ENCODE measurements around the gene PA2G4. TPM values are rescaled to one million over a fixed set of nuclear protein-coding genes. Genes with fewer than 3 reads are reported as not detected.

The PA2G4 gene
- polyA plus RNA-seq, 3 donors = 75.9 to 138 (median 83.2) TPM

DNA sequence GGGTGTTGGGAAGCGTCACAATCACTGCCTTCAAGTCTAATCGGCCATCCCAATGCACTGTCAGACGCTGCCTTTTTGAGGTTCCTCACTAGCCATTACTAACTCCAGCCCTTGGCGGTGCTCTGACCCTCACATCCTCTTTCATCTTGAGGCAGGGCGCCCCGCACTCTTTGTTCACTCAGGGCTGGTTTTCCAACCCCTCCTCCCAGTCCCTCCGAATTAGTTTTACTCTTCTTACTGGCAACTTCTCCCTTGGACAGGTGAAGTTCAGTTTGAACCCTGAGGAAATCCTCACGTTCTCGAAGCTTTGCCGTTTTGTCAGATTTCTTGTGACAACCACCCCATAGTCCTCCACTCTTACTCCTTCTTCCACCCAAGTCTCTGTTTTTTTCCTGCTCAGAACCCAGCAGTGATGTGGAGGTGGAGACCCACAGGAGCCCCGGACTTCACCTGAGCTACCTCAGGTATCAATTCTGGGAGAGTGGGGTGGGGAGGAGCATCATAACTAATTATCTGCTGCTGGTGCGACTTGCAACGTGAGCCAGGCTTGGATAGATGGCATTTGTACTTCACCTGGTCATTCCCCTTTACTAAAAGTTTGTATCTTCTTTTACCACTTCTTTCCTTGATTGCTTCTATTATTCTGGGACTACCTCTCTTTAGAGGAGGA is 14.5 kb downstream of the PA2G4 start:
- WGBS, 3 donors = 4 to 11% (median 9%) methylated on average over 13 of the region's 13 CpGs
- peak overlapping the region; percentile 19 for H3K27ac ChIP-seq (ENCODE audit: low read depth, low read length)

DNA sequence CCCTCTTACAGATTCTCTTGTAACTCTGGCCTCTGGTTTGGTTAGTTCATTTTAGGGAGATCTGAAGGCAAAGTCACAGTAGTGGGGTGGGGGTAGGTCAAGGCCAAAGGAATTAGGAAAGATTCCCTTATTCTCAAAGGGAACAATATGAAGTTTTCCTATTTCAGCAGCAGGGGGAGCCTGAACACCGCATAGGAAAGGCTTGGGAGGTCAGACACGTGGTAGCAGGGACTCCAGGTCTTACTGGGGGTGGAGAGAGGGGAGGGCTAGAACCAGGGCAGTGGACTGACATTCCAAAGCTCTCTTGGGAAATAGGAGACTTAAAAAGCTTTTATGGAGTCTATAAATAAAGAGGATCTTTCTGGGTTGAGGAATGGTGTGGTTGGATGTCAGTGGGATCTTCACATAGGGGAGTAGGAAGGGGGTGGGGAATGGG is 15.0 kb downstream of the PA2G4 start:
- peak overlapping the region; percentile 19 for H3K27ac ChIP-seq (ENCODE audit: low read depth, low read length)
- WGBS, 3 donors = 0 to 2% (median 0%) methylated on average over 2 of the region's 2 CpGs

DNA sequence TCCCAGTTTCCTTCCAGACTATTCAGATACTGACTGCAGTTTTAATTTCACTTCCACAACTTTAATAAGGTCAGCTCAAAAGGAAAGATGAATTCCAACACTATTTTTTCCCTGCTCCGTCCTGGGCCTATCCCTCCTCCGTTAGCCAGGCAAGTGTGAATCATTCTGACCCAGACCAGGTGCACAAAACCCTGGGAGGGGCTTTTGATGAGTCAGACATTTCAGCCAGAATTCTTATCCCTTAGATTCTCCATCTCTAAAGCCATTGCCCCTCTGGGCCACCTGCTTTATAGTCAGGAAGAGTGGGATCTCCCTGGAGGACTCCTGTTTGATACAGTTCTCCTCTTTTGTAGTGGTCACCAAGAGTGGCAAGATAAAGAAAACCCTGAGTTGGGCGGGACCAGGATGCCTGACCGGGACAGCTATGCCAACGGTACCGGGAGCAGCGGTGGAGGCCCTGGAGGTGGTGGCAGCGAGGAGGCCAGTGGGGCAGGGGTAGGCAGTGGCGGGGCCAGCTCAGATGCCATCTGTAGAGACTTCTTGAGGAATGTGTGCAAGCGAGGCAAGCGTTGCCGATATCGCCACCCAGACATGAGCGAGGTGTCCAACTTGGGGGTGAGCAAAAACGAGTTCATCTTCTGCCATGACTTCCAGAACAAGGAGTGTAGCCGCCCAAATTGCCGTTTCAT is 15.9 kb downstream of the PA2G4 start:
- 84 to 91% (median 89%) methylated on average over 17 of the region's 17 CpGs for WGBS, 3 donors
- no peak overlapping the region for H3K27ac ChIP-seq (ENCODE audit: low read depth, low read length)

DNA sequence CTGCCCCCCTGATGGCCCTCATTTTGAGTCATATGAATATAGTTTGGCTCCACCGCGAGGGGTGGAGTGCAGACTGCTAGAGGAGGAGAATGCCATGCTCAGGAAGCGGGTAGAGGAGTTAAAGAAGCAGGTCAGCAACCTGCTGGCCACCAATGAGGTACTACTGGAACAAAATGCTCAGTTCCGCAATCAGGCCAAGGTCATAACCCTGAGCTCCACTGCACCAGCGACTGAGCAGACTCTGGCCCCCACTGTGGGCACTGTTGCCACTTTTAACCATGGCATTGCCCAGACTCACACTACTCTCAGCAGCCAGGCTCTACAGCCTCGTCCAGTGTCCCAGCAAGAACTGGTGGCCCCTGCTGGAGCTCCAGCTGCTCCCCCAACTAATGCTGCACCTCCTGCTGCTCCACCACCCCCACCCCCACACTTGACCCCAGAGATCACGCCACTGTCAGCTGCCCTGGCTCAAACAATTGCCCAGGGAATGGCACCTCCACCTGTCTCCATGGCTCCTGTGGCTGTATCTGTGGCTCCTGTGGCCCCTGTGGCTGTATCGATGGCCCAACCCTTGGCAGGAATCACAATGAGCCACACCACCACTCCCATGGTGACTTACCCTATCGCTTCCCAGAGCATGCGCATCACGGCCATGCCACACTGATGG is 17.0 kb downstream of the PA2G4 start:
- no peak overlapping the region for H3K27ac ChIP-seq (ENCODE audit: low read depth, low read length)
- WGBS, 3 donors = 77 to 92% (median 84%) methylated on average over 11 of the region's 11 CpGs

DNA sequence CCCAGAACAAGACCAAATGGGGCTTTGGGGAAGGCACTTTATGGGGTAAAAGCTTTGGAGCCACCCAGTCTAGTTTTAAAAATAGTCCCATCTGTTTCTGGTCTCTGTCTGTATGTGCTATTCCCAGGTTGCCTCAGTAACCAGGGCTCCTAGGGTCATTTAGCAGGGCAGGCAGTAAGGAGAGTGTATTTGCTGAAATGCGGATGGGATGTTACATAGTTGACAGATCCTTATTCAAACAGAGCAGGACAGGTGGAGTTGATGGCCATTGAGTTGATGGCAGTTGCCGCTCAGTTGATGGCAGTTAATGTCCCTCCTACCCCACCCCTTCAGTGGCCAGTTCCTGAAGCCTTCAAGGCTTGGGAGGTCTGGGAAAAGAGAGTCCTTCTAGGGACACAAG is 18.3 kb downstream of the PA2G4 start:
- H3K27ac ChIP-seq (ENCODE audit: low read depth, low read length) = no peak overlapping the region
- WGBS, 3 donors = 91 to 95% (median 93%) methylated on average over 2 of the region's 2 CpGs

DNA sequence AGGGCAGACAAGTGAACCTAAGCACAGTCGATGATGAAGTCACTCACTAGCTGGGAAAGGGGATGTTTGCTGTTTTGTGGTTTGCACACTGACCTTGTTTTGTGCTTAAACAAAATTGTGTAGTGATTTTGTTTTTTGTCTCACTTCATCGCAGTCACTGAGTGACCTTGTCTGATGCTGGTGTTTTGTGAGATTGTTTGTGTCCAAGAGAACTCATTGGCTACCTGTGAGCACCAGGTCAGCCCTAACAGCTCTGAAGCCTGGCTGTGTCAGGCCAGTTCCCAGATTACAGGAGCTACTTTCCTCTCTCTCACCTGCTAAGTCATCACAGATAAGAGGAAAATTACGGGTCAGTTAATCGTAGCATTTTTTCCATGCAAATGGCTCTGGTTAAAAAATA is 19.8 kb downstream of the PA2G4 start:
- WGBS, 3 donors = 39 to 88% (median 83%) methylated on average over 4 of the region's 4 CpGs
- no peak overlapping the region for H3K27ac ChIP-seq (ENCODE audit: low read depth, low read length)

DNA sequence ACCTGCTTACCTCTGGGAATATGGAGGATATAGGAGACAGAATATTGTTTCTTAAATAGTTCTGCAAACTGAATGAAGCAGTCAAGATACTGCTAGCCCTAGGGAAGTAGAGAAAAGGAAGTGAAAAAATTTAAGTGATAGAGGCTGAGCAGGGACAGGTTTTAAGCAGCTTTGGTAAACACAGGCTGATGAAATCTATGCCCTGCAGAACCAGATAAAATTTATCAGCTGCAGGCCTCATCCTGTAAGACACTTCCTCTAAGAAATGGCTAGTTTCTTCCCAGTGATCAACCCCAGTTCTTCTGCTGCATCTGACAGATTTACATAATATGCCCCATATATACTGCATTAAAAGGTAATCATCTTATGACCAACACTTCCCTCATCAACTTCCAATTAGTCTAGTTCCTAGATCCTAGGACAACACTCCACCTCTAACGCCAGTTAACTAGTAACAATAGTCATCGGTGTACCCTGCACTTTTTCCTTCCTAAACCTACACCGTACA is 22.4 kb downstream of the PA2G4 start:
- H3K27ac ChIP-seq (ENCODE audit: low read depth, low read length) = no peak overlapping the region
- WGBS, 3 donors = 25 to 39% (median 33%) methylated on average over 3 of the region's 3 CpGs

DNA sequence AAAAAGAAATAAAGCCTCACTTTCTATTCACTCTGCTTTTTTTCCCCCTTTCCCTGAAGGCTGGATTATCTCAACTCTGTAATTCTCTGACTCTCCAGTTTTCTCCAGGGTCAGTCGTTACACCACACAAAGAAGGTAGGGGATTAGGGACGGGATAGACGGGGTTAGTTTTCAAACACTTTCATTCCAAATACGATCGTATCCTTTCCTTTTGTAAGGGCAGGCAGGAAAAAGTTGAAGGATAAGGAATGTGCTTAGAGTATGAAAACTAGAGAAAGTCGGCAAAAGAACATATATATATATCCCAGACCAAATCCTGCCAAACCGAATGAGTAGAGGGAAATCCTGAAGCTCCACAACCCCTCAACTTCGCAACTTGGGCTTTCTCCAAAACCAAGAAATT is 23.1 kb downstream of the PA2G4 start:
- H3K27ac ChIP-seq (ENCODE audit: low read depth, low read length) = no peak overlapping the region
- 0 to 1% (median 1%) methylated on average over 8 of the region's 8 CpGs for WGBS, 3 donors

DNA sequence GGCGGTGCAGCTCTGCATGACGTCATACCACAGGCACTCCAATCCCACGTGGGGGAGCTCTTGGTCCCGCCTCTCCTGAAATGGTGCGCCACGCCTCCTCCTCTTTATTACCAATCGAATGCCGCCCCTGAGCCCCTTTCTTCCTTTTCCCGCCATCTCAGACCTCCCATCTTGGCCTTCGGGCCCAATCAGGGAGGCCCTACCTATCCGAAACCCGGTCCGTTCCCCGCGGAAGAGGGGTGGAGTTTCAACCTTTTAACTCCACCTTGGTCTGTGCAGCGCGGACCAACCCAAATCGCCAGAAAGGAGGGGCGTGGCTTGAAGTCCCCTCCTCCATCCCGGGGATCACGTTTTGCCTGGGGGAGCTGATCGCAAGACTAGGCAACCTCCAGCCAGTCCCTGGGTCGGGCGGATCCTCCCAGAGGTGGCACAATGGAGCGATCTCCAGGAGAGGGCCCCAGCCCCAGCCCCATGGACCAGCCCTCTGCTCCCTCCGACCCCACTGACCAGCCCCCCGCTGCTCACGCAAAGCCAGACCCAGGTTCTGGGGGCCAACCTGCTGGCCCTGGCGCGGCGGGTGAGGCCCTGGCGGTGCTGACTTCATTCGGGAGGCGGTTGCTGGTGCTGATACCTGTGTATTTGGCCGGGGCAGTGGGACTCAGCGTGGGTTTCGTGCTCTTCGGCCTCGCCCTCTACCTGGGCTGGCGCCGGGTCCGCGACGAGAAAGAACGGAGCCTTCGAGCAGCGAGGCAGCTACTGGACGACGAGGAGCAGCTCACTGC is 23.7 kb downstream of the PA2G4 start, which contains the start of gene ESYT1:
ESYT1 (plus strand) TSS at position 380 of the 782 bp plus-strand sequence; CDS start at position 433, 53 bp downstream.
- 0 to 1% (median 0%) methylated on average over 48 to 49 of the region's 49 CpGs for WGBS, 3 donors

DNA sequence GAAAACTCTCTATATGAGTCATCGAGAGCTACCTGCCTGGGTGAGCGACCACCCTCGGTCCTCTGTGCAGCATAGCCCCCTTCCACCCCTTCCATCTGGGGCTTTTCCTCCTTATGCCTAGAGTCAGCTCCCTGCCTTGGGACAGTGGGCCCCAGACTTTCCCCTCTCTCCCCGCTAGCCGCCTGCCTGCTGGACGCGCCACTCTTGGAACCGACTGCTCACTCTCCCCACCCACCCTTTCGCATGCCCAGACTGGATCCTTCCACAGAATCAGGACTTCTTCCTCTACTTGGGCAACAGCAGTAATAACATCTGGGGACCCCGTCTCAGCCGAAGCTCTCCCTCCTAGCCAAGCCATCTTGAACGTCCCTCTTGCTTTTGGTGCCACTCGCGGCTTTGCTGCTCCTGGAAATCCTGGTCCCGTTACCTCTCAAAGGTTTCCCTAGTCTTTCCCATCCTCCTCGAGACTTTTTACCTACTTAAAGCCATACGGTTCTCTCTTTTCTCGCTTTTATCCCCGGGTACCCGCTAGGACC is 24.4 kb downstream of the PA2G4 start:
- WGBS, 3 donors = 0 to 1% (median 1%) methylated on average over 20 of the region's 20 CpGs
- no peak overlapping the region for H3K27ac ChIP-seq (ENCODE audit: low read depth, low read length)

More for the DNA sequence above, 23.7 kb downstream of the PA2G4 start, which contains the start of gene ESYT1:
- no peak within 1 kb of the TSS for H3K27ac ChIP-seq (ENCODE audit: low read depth, low read length)

DNA sequence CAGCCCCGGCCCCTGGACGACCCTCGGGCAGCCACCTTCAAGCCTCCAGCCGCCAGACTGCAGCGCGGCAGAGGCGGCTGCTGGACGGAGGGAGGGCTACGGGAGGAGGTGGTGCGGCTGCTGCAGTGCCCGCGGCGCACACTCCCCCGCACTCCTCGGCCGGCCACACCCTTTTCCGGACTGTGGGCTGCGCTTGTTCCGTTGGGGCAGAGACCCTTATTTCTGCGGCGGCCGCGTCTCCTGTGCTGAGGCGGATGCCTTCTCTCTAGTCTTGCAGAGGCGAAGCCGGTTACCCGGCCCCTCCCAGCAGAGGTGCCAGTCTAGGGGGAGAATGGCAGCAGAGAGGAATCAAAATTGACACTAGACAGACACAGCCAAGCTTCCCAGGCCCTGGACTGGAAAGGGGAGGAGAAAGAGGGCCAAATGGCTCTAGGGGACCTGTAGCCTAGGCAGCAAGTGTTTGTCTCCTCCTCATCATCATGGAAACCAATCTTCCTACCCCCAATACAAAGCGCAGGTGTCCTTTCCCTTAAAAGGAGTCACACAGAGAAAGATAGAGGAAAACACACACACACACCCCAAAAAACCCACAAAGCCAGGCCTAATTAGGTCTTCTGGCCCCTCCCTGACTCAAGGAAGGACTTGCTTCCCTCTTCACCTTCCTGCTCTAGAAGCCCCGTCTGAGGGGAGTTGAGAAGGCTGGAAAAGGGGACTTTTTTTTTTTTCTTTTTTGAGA is 25.0 kb downstream of the PA2G4 start:
- WGBS, 3 donors = 2 to 5% (median 2%) methylated on average over 28 to 29 of the region's 29 CpGs
- H3K27ac ChIP-seq (ENCODE audit: low read depth, low read length) = no peak overlapping the region

DNA sequence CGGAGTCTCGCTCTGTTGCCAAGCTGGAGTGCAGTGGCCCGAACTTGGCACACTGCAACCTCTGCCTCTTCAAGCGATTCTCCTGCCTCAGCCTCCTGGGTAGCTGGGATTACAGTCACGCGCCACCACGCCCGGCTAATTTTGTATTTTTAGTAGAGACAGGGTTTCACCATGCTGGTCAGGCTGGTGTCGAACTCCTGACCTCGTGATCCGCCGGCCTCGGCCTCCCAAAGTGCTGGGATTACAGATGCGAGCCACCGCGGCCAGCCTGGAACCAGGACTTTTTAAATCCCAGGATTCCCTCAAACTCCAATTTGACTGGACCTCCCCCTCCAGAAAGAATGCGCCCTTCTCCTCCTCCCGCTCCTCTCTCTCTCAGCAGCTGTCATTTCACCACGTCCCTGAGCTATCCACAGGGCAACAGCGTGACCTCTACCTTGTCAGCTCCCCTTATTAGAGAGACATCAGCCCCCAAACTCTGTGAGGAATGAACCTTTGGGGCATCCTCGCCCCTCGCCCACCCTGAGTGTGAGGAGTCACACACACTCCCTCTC is 25.7 kb downstream of the PA2G4 start:
- H3K27ac ChIP-seq (ENCODE audit: low read depth, low read length) = no peak overlapping the region
- 55 to 81% (median 55%) methylated on average over 22 of the region's 22 CpGs for WGBS, 3 donors

DNA sequence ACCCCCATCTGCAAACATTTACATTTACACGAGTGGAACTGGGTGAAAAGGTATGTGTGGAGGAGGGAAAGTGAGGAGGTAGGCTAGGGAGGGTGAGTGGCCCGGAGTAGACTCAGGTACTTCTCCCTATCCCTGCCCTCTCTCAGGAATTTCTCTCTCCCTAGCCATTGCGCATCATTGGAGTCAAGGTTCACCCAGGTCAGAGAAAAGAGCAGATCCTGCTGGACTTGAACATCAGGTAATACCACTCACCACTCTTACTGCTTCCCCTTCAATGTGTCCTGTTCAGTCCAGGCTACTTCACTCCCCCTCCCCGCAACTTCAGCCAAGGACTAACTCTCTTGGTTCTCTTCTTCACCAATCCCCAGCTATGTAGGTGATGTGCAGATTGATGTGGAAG is 26.5 kb downstream of the PA2G4 start:
- H3K27ac ChIP-seq (ENCODE audit: low read depth, low read length) = no peak overlapping the region
- 83 to 90% (median 84%) methylated on average over 4 of the region's 4 CpGs for WGBS, 3 donors

DNA sequence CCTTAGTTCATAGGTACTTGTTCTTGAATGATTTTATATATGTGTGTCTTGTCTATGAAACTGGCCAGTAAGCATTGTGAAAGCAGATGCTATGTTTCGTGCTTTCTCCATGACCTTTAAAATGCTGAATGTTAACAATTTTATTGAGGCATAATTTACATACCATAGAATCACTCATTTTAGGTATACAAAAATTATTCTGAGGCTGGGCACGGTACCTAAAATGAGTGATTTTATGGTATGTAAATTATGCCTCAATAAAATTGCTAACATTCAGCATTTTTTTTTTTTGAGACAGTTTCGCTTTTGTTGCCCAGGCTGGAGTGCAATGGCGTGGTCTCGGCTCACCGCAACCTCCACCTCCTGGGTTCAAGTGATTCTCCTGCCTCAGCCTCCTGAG is 30.5 kb downstream of the PA2G4 start:
- WGBS, 3 donors = 97 to 99% (median 97%) methylated on average over 6 of the region's 6 CpGs
- H3K27ac ChIP-seq (ENCODE audit: low read depth, low read length) = no peak overlapping the region

DNA sequence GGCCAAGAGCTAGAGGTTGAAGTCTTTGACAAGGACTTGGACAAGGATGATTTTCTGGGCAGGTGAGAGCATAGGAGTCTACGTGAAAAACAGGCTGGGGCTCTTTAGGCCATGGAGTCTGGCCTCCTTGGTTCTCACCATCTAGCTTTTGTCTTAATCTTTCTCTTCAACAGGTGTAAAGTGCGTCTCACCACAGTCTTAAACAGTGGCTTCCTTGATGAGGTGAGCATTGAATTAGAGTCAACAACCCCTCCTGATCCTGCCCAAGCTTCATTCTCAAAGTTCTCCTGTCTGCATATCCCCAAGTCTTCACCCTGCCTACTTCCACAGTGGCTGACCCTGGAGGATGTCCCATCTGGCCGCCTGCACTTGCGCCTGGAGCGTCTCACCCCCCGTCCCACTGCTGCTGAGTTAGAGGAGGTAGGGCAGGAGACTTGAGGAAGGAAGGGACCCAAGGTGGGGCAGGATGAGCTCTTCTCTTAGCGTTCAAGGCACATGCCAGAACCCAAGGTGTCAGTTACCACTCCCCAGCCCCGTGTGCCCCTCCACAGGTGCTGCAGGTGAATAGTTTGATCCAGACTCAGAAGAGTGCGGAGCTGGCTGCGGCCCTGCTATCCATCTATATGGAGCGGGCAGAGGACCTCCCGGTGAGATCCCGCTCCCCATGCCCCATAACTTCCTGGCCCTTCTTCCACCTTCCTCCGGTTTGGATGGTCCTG is 33.7 kb downstream of the PA2G4 start:
- WGBS, 3 donors = 89 to 94% (median 91%) methylated on average over 14 of the region's 14 CpGs
- no peak overlapping the region for H3K27ac ChIP-seq (ENCODE audit: low read depth, low read length)

DNA sequence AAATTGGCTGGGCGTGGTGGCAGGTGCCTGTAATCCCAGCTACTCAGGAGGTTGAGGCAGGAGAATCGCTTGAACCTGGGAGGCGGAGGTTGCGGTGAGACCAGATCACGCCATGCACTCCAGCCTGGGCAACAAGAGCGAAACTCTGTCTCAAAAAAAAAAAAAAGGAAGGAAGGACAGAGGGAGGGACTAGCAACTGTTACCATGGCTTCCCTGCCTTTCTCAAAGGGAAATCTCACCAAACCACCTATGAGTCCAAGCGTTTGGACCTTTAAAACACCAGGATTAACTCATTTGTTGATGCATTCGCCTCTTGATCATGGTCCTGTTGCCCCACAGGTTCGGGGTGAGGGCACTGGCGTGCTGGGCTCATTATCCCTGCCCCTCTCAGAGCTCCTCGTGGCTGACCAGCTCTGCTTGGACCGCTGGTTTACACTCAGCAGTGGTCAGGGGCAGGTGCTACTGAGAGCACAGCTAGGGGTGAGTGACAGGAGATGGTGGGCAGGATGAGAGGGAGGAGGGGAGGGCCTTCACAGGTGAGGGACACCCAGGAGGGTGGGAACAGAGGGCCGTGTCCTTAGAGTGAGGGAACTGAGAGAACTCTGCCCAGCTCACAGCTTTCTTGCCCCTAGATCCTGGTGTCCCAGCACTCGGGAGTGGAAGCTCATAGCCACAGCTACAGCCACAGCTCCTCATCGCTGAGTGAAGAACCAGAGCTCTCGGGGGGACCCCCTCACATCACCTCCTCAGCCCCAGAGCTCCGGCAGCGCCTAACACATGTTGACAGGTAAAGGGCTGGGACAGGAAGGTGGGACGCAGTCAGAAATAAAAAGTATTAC is 37.8 kb downstream of the PA2G4 start:
- H3K27ac ChIP-seq (ENCODE audit: low read depth, low read length) = no peak overlapping the region

More for the DNA sequence above, 37.8 kb downstream of the PA2G4 start:
- 78 to 92% (median 81%) methylated on average over 19 of the region's 19 CpGs for WGBS, 3 donors

Measured in adipose tissue (tissue), 3 donors.